ENCODE data around the gene B4GALT3.
A peak's percentile ranks its signal among the peaks of the same experiment; 100 is the strongest.

The B4GALT3 gene

GRCh38 chr1:161218301-161219077, 41.2 kb upstream of the B4GALT3 start:
- H3K36me3 ChIP-seq (ENCODE audit: insufficient read depth, low read length): peaks cover 11% of the 10 kb centered on the region
- no peak overlapping the region for H3K4me3 ChIP-seq (ENCODE audit: low read depth in 1 of 2, low read length in 2 of 2)
- no peak overlapping the region for H3K27ac ChIP-seq (ENCODE audit: low read depth, low read length)
- no peaks in the 10 kb centered on the region for H3K4me1 ChIP-seq (ENCODE audit: insufficient read depth, low read length)
- no peaks in the 10 kb centered on the region for H3K27me3 ChIP-seq (ENCODE audit: control insufficient read depth in 1 of 2, insufficient read depth in 2 of 2, low read length in 2 of 2)
- no peak overlapping the region for H3K9ac ChIP-seq (ENCODE audit: low read length)
- no peaks in the 10 kb centered on the region for H3K9me3 ChIP-seq (ENCODE audit: low read length)

DNA sequence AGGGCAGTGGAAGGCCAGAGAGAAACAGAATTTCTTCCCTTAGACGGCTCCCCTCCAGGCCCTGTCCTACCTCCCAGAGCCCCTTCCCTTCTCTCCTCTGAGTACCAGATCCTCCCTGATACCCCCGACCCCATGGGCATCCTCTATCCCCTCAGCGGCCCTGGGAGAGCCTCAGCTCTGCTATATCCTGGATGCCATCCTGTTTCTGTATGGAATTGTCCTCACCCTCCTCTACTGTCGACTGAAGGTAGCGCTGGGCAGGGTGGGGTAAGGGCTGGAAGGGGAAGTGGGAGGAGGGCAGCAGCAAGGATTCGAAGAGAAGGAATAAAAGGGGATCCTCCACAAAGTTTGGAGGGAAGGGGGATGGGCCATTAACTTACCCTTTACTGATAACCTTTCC, 40.5 kb upstream of the B4GALT3 start:
- H3K4me3 ChIP-seq (ENCODE audit: low read depth in 1 of 2, low read length in 2 of 2): no peak overlapping the region
- H3K27me3 ChIP-seq (ENCODE audit: control insufficient read depth in 1 of 2, insufficient read depth in 2 of 2, low read length in 2 of 2): no peaks in the 10 kb centered on the region
- H3K9me3 ChIP-seq (ENCODE audit: low read length): no peaks in the 10 kb centered on the region
- H3K27ac ChIP-seq (ENCODE audit: low read depth, low read length): peak overlapping the region; percentile 16
- H3K9ac ChIP-seq (ENCODE audit: low read length): no peak overlapping the region
- H3K36me3 ChIP-seq (ENCODE audit: insufficient read depth, low read length): peaks cover 17% of the 10 kb centered on the region
- H3K4me1 ChIP-seq (ENCODE audit: insufficient read depth, low read length): no peaks in the 10 kb centered on the region

- Histone ChIP-seq H3K27me3 (ENCODE audit: control insufficient read depth in 1 of 2, insufficient read depth in 2 of 2, low read length in 2 of 2) (no peaks in the 10 kb centered on the region), H3K27ac (ENCODE audit: low read depth, low read length) (peak overlapping the region; percentile 16), H3K4me1 (ENCODE audit: insufficient read depth, low read length) (no peaks in the 10 kb centered on the region), H3K4me3 (ENCODE audit: low read depth in 1 of 2, low read length in 2 of 2) (no peak overlapping the region), H3K9ac (ENCODE audit: low read length) (no peak overlapping the region), H3K9me3 (ENCODE audit: low read length) (no peaks in the 10 kb centered on the region), H3K36me3 (ENCODE audit: insufficient read depth, low read length) (peaks cover 23% of the 10 kb centered on the region)
Observed at GRCh38 chr1:161216945-161217712, 39.8 kb upstream of the B4GALT3 start.

DNA sequence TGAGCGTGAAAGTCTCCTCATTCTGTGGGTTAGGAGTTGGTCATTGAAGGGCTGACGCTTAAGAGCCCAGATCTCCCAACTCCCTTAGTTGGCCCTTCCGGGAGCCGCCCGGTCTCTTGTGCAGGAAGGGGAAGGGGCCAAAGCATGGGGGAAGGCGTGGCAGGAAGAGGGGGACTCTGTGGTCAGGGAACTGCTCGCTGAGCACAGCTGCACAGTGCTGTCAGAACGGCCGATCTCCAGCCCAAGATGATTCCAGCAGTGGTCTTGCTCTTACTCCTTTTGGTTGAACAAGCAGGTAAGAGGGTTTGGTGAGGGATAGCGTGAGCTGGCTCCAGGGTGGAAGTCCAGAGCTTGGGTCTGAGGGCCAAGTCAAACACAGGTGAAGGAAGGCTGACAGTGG, 37.8 kb upstream of the B4GALT3 start, which contains the start of gene FCER1G:
Gene FCER1G, plus strand, starts transcription at position 220 of the 400 bp plus-strand sequence. Its CDS starts 27 bp downstream, at position 247.
- Histone ChIP-seq H3K27ac (ENCODE audit: low read depth, low read length) (no peak within 1 kb of the TSS), H3K9me3 (ENCODE audit: low read length) (no peaks in the 10 kb centered on the region), H3K4me1 (ENCODE audit: insufficient read depth, low read length) (peaks cover 1% of the 10 kb centered on the region), H3K36me3 (ENCODE audit: insufficient read depth, low read length) (peaks cover 43% of the 10 kb centered on the region), H3K4me3 (ENCODE audit: low read depth in 1 of 2, low read length in 2 of 2) (no peak within 1 kb of the TSS), H3K27me3 (ENCODE audit: control insufficient read depth in 1 of 2, insufficient read depth in 2 of 2, low read length in 2 of 2) (no peaks in the 10 kb centered on the region), H3K9ac (ENCODE audit: low read length) (no peak within 1 kb of the TSS)

DNA sequence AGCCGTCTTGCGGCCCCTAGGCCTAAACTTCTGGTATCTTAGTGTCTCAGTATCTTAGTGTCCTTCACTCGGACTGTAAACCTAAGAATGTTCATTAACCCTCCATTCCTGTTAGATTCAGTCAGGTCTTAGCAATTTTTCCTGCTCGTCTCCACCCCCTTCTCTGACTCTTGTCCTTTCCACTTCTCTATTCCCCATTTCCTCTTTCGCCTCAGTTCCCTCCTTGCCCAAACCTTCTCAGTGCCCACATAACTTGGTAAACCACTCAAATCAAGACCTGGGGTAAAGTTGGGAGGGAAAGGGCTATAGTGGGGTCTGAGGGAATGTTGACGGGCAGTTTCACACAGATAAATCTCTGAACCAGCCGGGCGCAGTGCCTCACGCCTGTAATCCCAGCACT, 37.1 kb upstream of the B4GALT3 start:
- Histone ChIP-seq H3K4me3 (ENCODE audit: low read depth in 1 of 2, low read length in 2 of 2) (no peak overlapping the region), H3K9me3 (ENCODE audit: low read length) (no peaks in the 10 kb centered on the region), H3K36me3 (ENCODE audit: insufficient read depth, low read length) (peaks cover 50% of the 10 kb centered on the region), H3K27ac (ENCODE audit: low read depth, low read length) (no peak overlapping the region), H3K4me1 (ENCODE audit: insufficient read depth, low read length) (peaks cover 8% of the 10 kb centered on the region), H3K9ac (ENCODE audit: low read length) (no peak overlapping the region), H3K27me3 (ENCODE audit: control insufficient read depth in 1 of 2, insufficient read depth in 2 of 2, low read length in 2 of 2) (no peaks in the 10 kb centered on the region)

- Histone ChIP-seq H3K4me3 (ENCODE audit: low read depth in 1 of 2, low read length in 2 of 2) (no peak overlapping the region), H3K36me3 (ENCODE audit: insufficient read depth, low read length) (peaks cover 76% of the 10 kb centered on the region), H3K27me3 (ENCODE audit: control insufficient read depth in 1 of 2, insufficient read depth in 2 of 2, low read length in 2 of 2) (no peaks in the 10 kb centered on the region), H3K27ac (ENCODE audit: low read depth, low read length) (peak overlapping the region; percentile 58), H3K9ac (ENCODE audit: low read length) (no peak overlapping the region), H3K9me3 (ENCODE audit: low read length) (no peaks in the 10 kb centered on the region), H3K4me1 (ENCODE audit: insufficient read depth, low read length) (peaks cover 11% of the 10 kb centered on the region)
Observed at GRCh38 chr1:161209790-161210409, 32.6 kb upstream of the B4GALT3 start.

GRCh38 chr1:161207173-161207572, 29.9 kb upstream of the B4GALT3 start:
- H3K27me3 ChIP-seq (ENCODE audit: control insufficient read depth in 1 of 2, insufficient read depth in 2 of 2, low read length in 2 of 2): no peaks in the 10 kb centered on the region
- H3K9ac ChIP-seq (ENCODE audit: low read length): no peak overlapping the region
- no peak overlapping the region for H3K27ac ChIP-seq (ENCODE audit: low read depth, low read length)
- H3K4me1 ChIP-seq (ENCODE audit: insufficient read depth, low read length): peaks cover 27% of the 10 kb centered on the region
- peaks cover 67% of the 10 kb centered on the region for H3K36me3 ChIP-seq (ENCODE audit: insufficient read depth, low read length)
- H3K9me3 ChIP-seq (ENCODE audit: low read length): no peaks in the 10 kb centered on the region
- H3K4me3 ChIP-seq (ENCODE audit: low read depth in 1 of 2, low read length in 2 of 2): no peak overlapping the region

- Histone ChIP-seq H3K27me3 (ENCODE audit: control insufficient read depth in 1 of 2, insufficient read depth in 2 of 2, low read length in 2 of 2) (no peaks in the 10 kb centered on the region), H3K9ac (ENCODE audit: low read length) (no peak overlapping the region), H3K9me3 (ENCODE audit: low read length) (no peaks in the 10 kb centered on the region), H3K36me3 (ENCODE audit: insufficient read depth, low read length) (peaks cover 61% of the 10 kb centered on the region), H3K4me3 (ENCODE audit: low read depth in 1 of 2, low read length in 2 of 2) (no peak overlapping the region), H3K27ac (ENCODE audit: low read depth, low read length) (no peak overlapping the region), H3K4me1 (ENCODE audit: insufficient read depth, low read length) (peaks cover 30% of the 10 kb centered on the region)
Observed at GRCh38 chr1:161206411-161207140, 29.3 kb upstream of the B4GALT3 start.

DNA sequence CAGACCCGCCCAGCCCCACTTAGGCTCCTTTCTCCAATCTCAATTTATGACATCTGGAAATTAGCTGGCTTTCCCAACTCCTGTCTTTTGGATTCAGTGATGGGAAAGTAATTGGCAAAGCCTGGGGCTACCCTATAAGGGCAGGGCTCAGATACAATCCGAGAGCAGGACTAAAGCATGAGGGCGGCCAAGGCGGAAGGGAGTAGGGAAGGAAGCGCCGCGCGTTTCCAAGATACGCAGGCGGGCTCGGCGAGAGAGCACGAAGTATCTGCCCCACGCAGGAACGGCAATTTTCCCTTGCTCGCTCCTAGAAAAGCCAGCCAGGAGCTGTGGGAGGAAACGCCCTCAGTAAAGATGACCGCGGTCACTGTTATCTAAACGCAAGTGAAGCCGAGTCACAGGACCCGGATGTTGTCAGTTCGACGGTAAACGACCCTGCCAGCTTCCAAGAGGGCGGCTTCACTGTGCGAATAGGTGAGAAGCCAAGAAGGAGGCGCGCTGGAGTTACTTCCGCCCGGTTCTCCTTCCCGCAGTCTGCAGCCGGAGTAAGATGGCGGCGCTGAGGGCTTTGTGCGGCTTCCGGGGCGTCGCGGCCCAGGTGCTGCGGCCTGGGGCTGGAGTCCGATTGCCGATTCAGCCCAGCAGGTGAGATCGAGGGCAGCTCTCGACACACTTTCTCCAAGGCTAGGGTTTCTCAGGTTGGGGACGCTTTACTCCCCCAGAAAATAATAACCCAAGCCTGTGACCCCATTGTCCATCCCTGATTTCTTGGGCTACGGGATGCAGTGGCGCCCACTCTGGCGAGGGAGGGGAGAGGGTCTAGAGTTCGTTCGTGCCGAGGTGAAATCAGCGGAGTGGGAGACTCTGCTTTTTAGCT, 24.8 kb upstream of the B4GALT3 start, which contains the start of gene NDUFS2:
Gene NDUFS2, plus strand, starts transcription at position 532 of the 877 bp plus-strand sequence. Its CDS starts 19 bp downstream, at position 551.
- Histone ChIP-seq H3K27me3 (ENCODE audit: control insufficient read depth in 1 of 2, insufficient read depth in 2 of 2, low read length in 2 of 2) (no peaks in the 10 kb centered on the region), H3K9ac (ENCODE audit: low read length) (peak within 1 kb of the TSS; percentile 98), H3K4me1 (ENCODE audit: insufficient read depth, low read length) (peaks cover 65% of the 10 kb centered on the region)

More for the DNA sequence above, 24.8 kb upstream of the B4GALT3 start, which contains the start of gene NDUFS2:
- Histone ChIP-seq H3K9me3 (ENCODE audit: low read length) (no peaks in the 10 kb centered on the region), H3K27ac (ENCODE audit: low read depth, low read length) (peak within 1 kb of the TSS; percentile 81), H3K36me3 (ENCODE audit: insufficient read depth, low read length) (peaks cover 28% of the 10 kb centered on the region), H3K4me3 (ENCODE audit: low read depth in 1 of 2, low read length in 2 of 2) (peak within 1 kb of the TSS; percentile 46 to 100)
